Skin epidermis (tissue), 12 donors: ENCODE results near the gene USP32.
"Not testable (repeated sequence)": the region's sequence is repeated elsewhere in the genome, so short reads cannot be mapped to it uniquely, and the experiment has no call there.

Experiments used
- H3K27ac ChIP-seq, 21 experiments: fragments of 200-600 bp; sonication (generic) in 11 of 21; one replicate each; pipeline ENCODE4 v1.5.0; 2020; ENCODE audit warnings: mild to moderate bottlenecking in 3 of 21, inconsistent platforms in 2 of 21, moderate library complexity in 2 of 21
- H3K4me3 ChIP-seq, 7 experiments: fragments of 200-600 bp; sonication (generic) in 2 of 7; one replicate each; pipeline ENCODE4 v1.5.0; 2020; ENCODE audit warnings: inconsistent platforms in 2 of 7, mild to moderate bottlenecking in 2 of 7, moderate library complexity in 1 of 7

The USP32 gene

DNA sequence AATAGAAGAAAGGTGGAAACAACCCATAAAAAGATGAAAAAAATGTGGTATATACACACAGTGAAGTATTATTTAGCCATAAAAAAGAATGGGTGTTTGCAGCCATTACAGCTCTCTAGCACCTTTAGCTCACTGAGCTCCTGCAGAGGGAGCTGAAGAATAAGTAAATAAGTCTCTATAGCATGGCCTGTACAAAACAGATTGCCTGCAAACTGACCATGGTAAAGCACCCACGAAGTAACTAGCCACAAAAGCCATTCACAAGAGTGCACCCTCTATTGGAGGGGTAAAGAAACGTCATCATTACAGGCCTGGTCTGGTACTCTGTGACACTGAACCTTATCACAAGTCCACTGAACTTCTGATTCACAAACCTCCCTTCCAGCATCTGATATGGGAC is 76.3 kb downstream of the USP32 start:
- Histone ChIP-seq H3K4me3 (no peak overlapping the region), H3K27ac (no peak overlapping the region)

- H3K27ac ChIP-seq = not testable (repeated sequence)
Observed at GRCh38 chr17:60314900-60315299, 77.0 kb downstream of the USP32 start.

GRCh38 chr17:60314423-60314822 is 77.5 kb downstream of the USP32 start:
- no peak overlapping the region for H3K27ac ChIP-seq
- H3K4me3 ChIP-seq = no peak overlapping the region

More at GRCh38 chr17:60314900-60315299, 77.0 kb downstream of the USP32 start:
- not testable (repeated sequence) for H3K4me3 ChIP-seq

GRCh38 chr17:60311936-60312335 is 80.0 kb downstream of the USP32 start:
- no peak overlapping the region for H3K4me3 ChIP-seq
- H3K27ac ChIP-seq = no peak overlapping the region

GRCh38 chr17:60311186-60311585 is 80.7 kb downstream of the USP32 start:
- no peak overlapping the region for H3K27ac ChIP-seq
- no peak overlapping the region for H3K4me3 ChIP-seq

DNA sequence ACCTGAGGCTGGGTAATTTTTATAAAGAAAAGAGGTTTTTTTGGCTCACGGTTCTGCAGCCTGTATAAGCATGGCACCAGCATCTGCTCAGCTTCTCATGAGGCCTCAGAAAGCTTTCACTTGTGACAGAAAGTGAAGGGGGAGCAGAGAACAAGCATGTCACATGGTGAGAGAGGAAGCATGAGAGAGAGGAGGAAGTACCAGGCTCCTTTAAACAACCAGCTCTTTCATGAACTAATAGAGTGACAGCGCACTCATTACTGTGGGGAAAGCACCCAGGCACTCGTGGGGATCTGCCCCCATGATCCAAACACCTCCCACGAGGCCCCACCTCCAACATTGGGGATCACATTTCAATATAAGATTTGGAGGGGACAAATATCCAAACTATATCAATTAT is 86.8 kb downstream of the USP32 start:
- Histone ChIP-seq H3K4me3 (no peak overlapping the region), H3K27ac (no peak overlapping the region)

DNA sequence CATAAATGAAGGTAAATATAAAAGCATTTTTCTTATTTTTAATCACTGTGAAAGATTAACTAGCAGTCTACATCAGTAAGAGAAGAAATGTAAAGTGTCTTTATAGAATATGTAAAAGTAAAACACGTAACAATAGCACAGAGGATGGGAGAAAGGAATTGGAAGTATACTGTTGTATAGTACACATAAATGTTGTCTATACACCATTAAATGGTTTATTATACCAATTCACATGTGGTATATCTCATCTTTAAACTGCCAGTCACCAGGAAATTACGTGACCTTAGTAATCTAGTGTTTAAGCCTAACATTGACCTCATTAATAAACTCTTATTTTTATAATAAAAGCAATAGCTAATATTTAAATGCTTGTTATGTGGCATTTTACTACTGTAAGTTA is 87.4 kb downstream of the USP32 start:
- no peak overlapping the region for H3K27ac ChIP-seq
- H3K4me3 ChIP-seq = no peak overlapping the region

- no peak overlapping the region for H3K4me3 ChIP-seq
Observed at GRCh38 chr17:60303406-60304099, 88.4 kb downstream of the USP32 start.

GRCh38 chr17:60301649-60302048 is 90.3 kb downstream of the USP32 start:
- Histone ChIP-seq H3K27ac (no peak overlapping the region), H3K4me3 (no peak overlapping the region)

More at GRCh38 chr17:60303406-60304099, 88.4 kb downstream of the USP32 start:
- no peak overlapping the region for H3K27ac ChIP-seq

DNA sequence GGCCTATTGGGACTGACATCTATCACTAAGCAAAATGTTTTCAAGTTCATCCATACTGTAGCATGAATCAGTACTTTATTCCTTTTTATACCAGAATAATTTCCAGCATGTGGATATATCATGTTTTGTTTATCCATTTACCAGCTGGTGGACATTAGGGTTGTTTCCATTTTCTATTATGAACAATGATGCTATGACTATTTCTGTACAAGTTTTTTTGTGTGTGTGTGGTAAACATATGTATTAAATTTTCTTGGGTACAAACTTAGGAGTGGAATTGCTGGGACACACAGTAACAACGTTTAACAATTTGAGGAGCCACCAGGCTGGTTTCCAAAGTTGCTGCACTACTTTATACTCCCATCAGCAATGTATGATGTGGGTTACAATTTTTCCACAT is 91.0 kb downstream of the USP32 start:
- no peak overlapping the region for H3K27ac ChIP-seq
- no peak overlapping the region for H3K4me3 ChIP-seq

- Histone ChIP-seq H3K4me3 (no peak overlapping the region), H3K27ac (no peak overlapping the region)
Observed at GRCh38 chr17:60300011-60300410, 91.9 kb downstream of the USP32 start.

GRCh38 chr17:60297760-60298401 is 94.1 kb downstream of the USP32 start:
- no peak overlapping the region for H3K27ac ChIP-seq
- no peak overlapping the region for H3K4me3 ChIP-seq

- Histone ChIP-seq H3K4me3 (no peak overlapping the region), H3K27ac (no peak overlapping the region)
Observed at GRCh38 chr17:60296177-60296576, 95.8 kb downstream of the USP32 start.

DNA sequence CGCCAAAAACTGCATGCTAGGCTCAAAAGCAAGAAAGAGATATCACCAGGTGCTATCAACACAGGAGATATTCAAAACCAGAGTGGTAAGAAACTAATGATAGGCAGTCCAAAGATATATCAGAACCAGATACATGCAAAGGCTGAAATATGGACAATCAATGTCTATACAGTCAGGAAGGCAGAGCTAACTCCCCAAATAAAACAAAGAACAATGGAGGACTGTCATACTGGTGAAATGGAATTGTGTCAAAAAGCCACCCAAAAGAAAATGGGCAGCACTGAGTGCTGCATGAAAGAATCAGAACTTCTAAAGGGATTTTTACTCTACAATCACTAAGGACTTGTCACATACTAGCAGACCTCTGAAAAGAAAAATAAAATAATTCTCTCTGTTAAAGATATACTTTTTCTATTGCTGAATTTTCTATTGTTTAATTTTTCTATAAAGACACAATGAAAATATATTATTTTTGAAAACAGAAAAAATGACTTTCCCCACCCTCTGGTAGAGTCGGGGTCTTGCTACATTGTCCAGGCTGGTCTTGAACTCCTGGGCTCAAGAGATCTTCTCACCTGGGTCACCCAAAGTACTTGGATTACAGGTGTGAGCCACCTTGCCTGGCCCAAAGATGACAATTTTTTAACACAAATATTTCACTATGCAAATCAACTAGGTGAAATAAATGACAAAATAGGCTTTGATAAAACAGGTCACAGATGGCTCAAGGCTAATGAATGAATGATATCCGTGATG is 98.2 kb downstream of the USP32 start:
- Histone ChIP-seq H3K4me3 (no peak overlapping the region), H3K27ac (no peak overlapping the region)

DNA sequence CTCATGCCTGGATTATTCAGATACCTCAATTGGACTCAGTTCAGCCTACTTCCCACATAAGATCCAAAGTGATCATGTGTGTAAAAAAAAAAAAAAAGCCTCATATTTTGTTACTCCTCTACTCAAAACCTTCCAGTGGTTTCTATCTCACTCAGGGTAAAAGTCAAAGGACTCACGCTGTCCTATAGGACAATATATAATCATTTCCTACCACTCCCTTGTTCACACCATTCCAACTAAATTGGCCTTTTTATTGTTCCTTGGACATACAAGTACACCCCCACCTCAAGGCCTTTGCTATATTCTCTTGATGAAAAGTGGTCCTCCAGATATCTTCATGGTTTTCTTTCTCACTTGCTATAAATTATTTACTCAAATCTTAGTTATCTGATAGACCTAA is 99.2 kb downstream of the USP32 start:
- Histone ChIP-seq H3K4me3 (no peak overlapping the region), H3K27ac (no peak overlapping the region)

DNA sequence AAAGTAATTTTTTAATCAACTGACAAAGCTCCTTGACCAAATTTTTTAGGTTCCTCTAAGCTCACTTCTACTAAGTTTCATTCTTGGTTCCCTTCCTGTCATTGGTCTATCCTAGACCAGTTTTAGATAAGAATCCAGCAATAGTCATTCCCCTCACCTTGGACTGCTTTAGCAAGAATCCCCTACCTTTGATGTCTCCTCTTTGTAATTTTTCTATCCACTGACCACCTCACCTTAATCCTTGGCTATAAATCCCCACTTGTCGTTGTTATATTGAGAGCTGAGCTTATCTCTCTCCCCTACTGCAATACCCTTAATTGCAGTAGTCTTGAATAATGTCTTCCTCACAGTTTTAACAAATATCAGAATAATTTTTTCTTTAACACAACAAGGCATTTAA is 107.2 kb downstream of the USP32 start:
- H3K27ac ChIP-seq = no peak overlapping the region
- no peak overlapping the region for H3K4me3 ChIP-seq

GRCh38 chr17:60283816-60284215 is 108.1 kb downstream of the USP32 start:
- Histone ChIP-seq H3K4me3 (no peak overlapping the region), H3K27ac (no peak overlapping the region)

DNA sequence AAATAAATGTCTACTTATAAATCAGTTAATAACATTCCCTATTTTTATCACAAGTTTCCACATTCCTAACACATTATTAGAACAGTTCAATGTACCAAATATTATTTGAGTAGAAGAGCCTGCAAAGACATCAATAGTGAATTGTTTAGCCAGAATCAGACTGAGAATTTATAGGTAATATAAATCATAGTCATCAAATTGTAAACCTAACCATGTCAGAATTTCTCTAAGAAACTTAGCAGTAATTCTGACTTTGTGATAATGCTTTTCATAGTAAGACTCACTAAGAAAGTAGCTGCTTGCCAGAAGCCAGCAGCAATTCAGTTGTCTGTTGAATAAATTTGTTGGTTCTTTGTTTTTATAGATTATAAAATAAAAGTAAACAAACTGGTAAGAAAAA is 111.3 kb downstream of the USP32 start:
- Histone ChIP-seq H3K4me3 (no peak overlapping the region), H3K27ac (no peak overlapping the region)

DNA sequence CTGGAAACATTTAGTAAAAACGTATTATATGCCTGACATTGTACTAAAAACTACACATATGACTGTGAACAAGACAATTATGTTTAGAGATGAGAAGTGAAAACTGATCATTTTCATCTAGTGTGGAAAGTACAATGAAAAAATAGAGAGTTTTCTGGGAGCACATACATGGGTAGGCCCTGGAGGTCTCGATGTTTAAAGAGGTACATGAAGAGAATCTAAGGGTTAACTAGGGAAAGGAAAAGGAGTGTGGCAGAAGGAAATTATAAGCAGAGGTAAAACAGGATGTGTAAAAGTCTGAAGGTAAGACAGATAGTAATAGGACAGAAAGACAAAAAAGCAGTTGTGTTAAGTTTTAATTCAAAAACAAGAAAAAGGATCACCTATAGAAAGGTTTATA is 113.7 kb downstream of the USP32 start:
- no peak overlapping the region for H3K4me3 ChIP-seq
- H3K27ac ChIP-seq = no peak overlapping the region

DNA sequence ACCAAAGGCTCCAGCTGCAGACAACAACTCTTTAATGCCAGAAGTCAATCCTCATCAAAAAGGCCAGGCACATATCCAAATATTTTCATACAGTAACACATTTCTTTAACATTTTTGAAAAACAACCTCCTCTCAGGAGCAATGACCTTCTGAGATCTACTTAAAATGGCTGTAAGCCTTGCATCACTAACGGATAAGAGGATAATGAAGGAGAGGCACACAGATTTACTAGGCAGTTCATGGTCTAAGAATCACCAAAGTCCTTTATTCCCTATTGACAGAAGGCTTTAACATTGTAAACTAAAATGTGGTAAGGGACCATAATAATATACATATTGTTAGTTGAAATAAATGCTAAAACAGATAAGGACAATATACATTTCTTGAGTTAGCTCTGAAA is 114.7 kb downstream of the USP32 start:
- H3K4me3 ChIP-seq = no peak overlapping the region
- H3K27ac ChIP-seq = no peak overlapping the region

DNA sequence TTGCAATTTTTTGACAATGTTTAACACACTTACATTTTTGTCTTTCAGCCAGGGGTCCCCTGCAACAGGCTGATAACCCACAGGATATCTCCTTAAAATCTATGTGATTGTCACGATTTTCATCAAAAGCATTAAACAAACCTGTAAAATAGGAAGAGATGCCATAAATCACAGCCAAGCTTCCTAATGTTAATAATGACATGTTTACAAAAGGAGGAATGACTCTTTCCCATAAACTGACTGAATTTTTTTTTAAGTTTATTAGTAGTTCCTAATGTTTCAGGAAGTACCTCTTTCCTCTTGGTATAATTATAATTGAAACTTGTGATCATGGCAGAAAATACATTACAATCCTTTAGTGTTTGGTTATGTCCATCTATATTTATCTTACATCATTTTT is 122.5 kb downstream of the USP32 start:
- H3K27ac ChIP-seq = no peak overlapping the region

More for the DNA sequence above, 122.5 kb downstream of the USP32 start:
- H3K4me3 ChIP-seq = no peak overlapping the region
